ENCODE data around the gene URGCP.
"Not testable (repeated sequence)": the region's sequence is repeated elsewhere in the genome, so short reads cannot be mapped to it uniquely, and the experiment has no call there.

URGCP gene

DNA sequence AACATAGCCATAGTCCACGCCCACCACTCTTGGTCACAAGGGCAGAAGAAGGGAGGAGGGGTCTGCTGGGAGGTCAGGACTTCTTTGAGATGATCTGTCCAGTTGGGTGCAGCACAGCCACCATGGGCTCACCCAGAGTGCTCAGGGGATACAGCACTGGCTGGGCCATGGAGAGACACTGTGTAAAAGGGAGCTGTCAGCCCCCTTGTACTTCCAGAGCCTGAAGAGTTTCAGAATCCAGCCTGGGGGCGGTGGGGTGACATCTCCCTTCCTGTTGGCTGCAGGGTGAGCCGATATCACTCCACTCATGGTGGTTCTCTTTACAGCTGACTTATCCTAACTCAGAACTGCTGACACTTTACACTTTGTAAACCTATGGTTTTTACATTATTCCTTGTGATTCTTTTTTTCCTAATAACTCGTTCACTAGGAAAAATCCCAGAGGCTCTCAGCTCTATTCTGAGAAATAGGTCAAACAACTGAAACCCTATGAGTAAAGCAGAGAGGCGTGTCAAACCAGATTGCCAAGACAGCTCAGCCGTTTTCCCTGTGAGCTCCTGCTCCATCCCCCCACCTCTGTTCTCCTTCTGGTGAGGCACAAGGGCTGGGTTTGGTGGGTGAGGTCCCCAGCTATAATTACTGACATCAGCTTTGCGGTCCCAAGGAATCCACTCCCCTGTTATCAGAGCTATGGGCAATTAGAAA, 33.8 kb downstream of the URGCP start:
- DNase-seq, result no peak

DNA sequence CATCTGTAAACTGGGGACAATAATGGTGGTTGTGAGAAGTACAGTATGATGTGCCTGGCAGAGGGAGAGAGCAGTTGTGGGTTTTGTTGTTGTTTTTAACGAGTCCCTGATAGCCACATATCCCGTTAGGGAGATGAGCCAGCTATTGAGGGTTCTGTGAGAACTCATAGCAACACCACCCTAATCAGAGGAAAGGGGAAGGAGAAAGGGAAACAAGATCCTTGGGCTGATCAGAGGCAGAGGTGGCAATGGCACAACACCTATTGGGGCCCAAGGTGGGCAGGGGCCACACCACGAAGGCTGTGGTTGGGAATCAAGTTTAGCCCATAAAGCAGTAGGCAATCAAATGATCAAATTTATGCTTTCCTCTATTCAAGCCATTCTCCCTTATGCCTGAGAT, 35.3 kb downstream of the URGCP start:
- no peak for DNase-seq

- no peak for DNase-seq
These were observed 36.1 kb downstream of the URGCP start for GRCh38 chr7:43870316-43870715.

GRCh38 chr7:43869867-43870240, 36.5 kb downstream of the URGCP start:
- DNase-seq, result no peak

DNA sequence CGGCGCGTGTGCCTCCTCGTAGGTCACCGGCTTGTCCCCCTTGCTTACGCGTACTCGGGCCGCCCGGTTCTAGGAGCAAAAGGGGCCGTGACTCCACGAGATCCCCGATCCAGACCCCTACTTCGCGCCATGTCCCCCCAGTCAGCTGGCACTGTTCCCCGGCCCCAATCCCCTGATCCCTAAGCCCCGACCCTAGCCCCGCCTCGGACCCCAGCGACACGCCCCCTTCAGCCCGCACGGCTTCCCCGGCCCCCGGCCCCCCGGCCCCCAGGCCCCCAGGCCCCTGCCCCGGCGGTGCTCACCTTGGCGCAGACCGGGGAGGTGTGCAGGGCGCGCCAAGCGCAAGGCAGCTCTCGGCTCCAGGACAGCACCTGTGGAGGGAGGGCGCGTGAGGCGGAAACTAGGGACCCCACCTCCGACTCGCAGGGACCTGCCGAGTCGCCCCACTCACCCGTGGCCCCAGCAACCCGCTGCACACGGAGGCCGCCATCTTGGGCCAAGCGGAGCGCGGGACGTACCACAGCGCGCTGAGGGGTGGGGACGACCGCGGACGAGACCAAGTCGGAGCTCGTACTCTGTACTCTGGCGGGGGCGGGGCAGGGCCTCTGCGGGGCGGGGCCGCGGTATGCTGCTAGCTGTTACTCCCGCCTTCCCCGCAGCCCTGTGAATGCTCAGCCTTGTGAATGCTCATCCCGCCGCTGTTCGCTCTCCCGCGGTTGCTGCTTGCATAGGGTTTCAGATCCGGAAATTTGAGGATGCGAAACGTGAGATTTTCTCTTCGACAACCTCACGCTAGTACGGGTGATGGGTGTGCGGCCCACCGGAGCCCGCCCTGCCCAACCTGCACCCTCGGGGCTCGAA, 37.2 kb downstream of the URGCP start, which contains the start of gene MRPS24:
MRPS24 (minus strand) TSS at position 512 of the 861 bp plus-strand sequence; CDS start at position 490, 22 bp downstream.
- DNase-seq, result peak; percentile 89

DNA sequence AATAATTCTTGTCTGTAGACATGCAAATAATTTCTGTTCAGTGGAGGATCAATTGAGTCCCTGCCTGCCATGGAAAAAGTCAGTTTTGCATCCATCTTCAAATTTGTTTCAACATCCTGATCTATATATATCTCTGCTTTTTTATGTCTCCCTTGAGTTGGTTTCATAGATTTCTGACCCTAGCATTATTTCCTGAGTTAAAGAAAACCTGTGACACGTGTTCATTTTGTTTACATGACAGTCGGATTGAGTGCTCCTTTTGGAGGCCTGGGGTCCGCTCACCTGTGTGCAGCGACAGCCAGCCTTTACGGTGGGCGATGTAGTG, 37.8 kb downstream of the URGCP start:
- DNase-seq, result no peak

DNA sequence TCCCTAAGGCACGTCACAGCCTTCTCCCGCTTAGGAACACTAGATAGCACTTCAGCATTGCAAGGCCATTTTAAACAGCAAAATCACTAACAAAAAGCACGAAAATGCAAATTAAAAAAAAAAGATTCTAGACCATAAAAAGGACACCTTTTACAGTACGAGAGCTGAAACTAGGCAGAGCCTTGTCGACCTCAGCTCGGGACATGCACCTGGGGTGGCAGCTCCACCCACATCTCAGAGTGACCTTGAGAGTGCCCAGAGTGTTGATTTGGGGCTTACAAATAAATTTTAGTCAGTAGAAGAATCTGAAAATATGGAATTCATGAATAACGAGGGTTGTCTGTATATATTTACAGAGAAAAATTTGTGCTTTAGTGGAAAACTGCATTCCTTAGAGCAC, 38.2 kb downstream of the URGCP start:
- no peak for DNase-seq

GRCh38 chr7:43865277-43865676, 41.1 kb downstream of the URGCP start:
- no peak for DNase-seq

DNA sequence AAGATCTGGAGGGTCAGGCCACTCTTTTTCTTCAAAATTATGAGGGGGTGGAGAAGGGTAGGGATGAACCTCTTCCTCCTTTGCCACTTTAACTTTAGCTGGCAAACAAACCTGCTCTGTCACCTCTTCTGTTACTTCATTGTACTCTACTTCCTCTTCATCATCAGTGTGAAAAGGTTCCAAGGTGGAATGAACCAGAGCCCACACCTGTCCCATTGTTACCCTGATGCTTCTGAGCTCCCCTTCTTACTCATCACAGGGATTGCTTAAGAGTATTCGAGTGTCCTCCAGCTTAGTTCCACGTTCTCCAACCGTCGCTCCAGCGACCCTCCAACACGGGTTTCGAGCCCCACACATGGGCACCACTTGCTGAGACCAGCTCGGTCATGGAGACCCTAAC, 42.3 kb downstream of the URGCP start:
- no peak for DNase-seq

- DNase-seq, result no peak
These were observed 49.4 kb downstream of the URGCP start for GRCh38 chr7:43856996-43857395.

DNA sequence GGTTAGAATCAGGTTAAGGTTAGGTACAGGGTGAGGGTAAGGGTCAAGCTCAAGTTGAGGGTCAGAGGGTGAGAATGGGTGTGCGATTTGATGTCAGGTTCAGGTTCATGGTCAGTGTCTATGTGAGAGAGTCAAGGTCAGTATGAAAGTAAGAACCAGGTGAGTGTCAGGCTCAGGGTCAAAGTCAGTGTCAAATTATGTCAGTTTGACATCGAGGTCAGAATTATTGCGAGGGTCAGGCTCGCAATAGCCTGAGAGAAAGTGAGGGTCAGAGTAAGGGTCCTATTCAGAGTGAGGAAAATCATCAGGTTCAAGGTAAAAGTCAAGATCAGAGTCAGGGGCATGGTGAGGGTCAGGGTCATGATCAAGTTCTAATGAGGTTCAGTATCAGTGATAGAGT, 50.1 kb downstream of the URGCP start:
- DNase-seq, result no peak

GRCh38 chr7:43855176-43855575, 51.2 kb downstream of the URGCP start:
- DNase-seq, result no peak

DNA sequence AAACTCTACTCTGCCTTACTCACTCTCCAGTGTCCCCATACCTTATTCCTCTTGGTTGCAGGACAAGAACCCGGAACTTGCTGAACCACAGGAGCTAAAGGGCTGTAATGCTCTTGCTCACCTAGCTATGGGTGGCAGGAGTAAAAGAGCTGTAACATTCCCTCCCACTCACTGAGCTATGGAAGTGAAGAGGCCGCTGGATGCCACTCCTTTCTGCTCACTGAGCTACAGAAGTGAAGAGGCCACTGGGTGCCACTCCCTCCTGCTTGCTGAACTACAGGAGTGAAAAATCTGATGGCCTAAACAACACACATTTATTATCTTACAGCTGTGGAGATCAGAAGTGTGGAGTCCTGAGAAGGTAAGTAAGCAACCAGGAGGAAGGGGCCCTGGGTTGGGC, 54.6 kb downstream of the URGCP start:
- DNase-seq, result no peak

DNA sequence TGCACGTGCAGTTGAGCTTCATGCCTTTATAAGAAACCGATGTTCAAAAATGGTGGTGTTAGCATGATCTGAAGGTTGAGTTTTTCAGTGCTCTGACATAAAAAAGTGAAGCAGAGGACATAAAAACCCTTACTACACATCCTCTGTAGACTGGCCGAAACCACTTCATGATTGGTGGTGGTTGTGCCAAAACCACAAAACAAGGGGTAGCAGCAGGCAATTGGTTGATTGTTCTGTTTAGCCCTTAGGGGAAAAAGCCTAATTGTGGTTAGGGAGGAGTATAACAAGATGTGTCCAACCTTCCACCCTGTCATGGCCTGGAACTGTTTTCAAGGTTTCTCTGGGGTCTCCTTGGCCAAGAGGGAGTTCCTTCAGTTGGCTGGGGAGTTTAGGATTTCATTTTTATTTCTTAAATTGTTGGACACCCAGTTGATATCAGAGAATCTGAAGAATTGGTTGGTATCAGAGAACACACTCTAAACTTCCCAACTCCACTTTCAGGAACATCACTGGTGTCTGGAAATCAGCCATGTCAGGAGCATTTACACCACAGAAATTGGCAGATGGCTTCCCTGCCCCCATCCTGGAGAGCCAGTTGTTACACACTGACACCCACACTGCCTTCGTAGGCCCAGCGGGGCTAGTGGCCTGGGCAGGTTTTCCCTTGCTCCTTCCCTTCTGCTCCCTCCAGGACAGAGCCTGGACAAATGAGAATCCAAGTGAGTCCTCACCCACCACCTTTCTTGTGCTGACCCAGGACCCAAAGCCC, 55.9 kb downstream of the URGCP start:
- DNase-seq, result no peak

DNA sequence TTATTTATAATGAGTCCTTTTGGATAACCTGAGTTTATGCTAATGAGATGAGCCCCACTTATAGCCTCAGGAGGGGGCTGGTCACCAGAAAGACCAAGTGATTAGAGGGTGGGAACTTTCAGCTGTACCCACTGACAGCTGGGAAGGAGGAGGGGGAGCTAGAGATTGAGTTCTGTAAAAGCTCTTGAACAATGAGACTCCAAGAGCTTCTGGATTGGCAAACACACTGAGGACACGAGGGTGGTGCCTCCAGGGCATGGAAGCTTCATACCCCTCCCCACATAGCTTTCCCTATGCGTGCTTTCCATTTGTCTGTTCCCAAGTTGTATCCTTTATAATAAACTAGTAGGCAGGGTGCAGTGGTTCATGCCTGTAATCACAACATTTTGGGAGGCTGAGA, 57.3 kb downstream of the URGCP start:
- DNase-seq, result no peak

DNA sequence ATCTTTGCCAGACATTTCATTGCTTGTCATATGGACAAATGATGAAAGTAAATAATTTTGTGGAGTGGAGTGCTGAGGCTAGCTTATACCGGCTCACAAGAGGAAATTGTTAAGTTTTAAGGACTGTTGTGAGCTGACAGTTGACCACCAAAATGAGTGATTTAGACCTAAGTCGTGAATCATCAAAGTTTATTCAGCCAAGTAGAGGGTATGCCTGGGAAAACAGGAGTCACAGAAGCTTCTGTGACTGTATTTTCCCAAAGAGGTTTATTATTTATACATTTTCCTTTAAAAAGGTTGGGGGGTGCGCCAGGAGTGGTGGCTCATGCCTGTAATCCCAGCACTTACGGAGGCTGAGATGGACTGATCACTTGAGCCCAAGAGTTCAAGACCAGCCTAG, 58.9 kb downstream of the URGCP start:
- no peak for DNase-seq

DNA sequence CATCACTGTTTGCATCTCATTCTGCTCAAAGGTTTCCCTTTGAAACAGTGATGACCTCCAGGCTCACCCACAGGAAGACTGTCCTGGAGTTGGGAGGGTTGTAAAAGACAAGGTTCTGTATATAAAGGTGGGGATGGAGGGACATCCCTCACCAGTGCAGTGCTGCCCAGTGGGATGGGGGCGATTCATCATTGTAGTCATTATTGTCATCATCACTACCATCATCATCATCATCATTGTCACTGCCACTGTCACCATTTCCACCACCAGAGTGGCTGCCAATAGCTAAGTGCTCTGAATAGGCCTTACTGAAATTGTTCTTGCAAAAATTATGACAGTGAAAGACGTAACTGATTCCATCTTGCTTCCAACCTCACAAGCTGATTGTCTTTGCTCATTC, 61.7 kb downstream of the URGCP start:
- no peak for DNase-seq

DNA sequence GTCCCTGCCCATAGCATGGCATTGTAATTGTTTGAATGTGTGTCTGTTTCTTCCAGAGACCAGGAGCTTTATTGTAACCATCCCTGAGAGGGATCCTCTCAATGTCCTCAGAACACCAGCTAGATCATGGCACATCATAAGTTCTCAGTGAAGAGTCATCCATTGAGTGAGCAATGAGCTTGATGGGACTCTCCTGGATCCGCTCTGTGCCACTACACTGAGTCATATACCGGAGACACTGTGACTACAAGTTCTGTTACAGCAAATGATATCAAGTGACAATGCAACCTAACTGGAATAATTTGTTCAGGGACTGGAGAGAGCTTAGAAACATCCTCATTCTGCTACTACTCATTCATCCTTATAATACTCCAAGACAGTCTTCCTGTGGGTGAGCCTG, 62.1 kb downstream of the URGCP start:
- no peak for DNase-seq

DNA sequence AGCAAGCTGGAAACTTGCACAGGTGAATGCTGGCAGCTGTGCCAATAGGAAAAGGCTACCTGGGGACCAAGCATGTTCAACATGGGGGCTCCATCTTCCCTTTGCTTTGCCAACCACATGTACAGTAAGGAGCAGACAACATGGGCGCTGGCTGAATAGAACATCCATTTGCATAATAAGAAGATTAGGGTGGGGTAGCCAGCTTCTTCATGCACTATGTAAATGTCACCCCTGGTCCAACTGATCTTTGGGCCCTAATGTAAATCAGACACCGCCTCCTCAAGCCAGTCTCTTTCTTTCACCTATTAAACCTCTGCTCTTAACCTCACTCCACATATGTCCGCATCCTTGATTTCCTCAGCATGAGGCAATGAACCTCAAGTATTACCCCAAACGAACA, 63.1 kb downstream of the URGCP start:
- no peak for DNase-seq

DNA sequence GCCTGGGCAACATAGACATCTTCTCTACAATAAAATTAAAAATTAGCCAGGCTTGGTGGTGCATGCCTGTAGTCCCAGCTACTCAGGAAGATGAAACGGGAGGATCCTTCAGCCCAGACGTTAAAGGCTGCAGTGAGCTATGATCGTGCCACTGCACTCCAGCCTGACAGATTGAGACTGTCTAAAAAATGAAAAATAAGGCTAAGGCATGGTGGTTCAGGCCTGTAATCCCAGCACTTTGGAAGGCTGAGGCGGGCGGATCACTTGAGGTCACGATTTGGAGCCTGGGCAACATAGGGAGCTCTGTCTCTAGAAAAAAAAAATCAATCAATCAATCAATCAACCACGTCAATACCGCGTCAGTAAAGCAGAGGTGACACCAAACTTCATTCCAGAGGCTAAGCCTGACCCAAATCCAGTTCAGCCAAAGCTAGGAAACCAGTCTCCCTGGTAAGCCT, 68.2 kb downstream of the URGCP start:
- DNase-seq, result no peak

GRCh38 chr7:43834463-43835251, 71.7 kb downstream of the URGCP start:
- DNase-seq, result peak; percentile 62

DNA sequence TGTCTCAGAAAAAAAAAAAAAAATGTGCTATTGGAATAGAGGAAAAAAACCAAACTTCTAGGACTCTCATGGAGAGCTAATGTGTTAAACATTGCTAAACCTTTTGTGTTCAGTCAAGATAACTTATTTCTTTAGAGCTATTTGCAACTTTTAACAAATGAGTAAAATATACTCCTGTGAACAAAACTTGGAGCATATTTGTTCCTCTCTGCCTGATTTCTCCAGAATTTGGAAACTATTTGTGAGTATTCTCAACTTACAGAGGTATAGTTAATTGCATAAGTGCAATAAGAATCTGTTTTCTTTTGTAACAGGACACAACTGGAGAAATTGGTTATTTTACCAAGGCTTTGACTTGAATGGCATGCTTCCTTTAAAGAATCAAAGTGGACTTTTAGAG, 75.5 kb downstream of the URGCP start:
- not testable (repeated sequence) for DNase-seq

All from central memory CD4-positive, alpha-beta T cell (primary cell).